ENCODE results near the gene UGT2B28.
"Not testable (repeated sequence)": the region's sequence is repeated elsewhere in the genome, so short reads cannot be mapped to it uniquely, and the experiment has no call there.

Gene UGT2B28

GRCh38 chr4:69317669-69318298 is 37.5 kb downstream of the UGT2B28 start:
- H3K4me1 ChIP-seq (ENCODE audit: control insufficient read depth, insufficient read depth, low read length); H3K36me3 ChIP-seq (ENCODE audit: control insufficient read depth in 2 of 2, insufficient read depth in 1 of 2, low read length in 2 of 2); H3K4me3 ChIP-seq (ENCODE audit: low read depth, low read length); POLR2A ChIA-PET; H3K27ac ChIP-seq (ENCODE audit: extremely low read depth, low read depth, low read length); H3K9me3 ChIP-seq (ENCODE audit: control insufficient read depth, insufficient read depth, low read depth, low read length): not testable (repeated sequence)
- CTCF ChIA-PET: interaction anchor here (0.6 to 1.5 kb wide), 13 partner anchors 152 to 1275 kb away, joined by 3 to 9 read pairs (median 4); no protein-coding TSS in a partner anchor
- TF ChIP-seq ZNF654 (tag by site-specific recombination; IDR thresholded peaks at IDR 0.05; ENCODE audit: low read depth): peak; percentile 45

- Histone ChIP-seq H3K4me3 (ENCODE audit: low read depth, low read length) (no peak overlapping the region), H3K36me3 (ENCODE audit: control insufficient read depth in 2 of 2, insufficient read depth in 1 of 2, low read length in 2 of 2) (no peaks in the 10 kb centered on the region), H3K9me3 (ENCODE audit: control insufficient read depth, insufficient read depth, low read depth, low read length) (no peaks in the 10 kb centered on the region), H3K4me1 (ENCODE audit: control insufficient read depth, insufficient read depth, low read length) (no peaks in the 10 kb centered on the region), H3K27ac (ENCODE audit: extremely low read depth, low read depth, low read length) (no peak overlapping the region)
- TF ChIP-seq ZEB2 (tag by site-specific recombination; IDR thresholded peaks at IDR 0.05) (no peak), KLF10 (tag by site-specific recombination; IDR thresholded peaks at IDR 0.05) (no peak)
- POLR2A ChIA-PET: no interaction called here
- CTCF ChIA-PET: no interaction called here
Observed at GRCh38 chr4:69321153-69321729, 41.0 kb downstream of the UGT2B28 start.

GRCh38 chr4:69322055-69322454 is 41.8 kb downstream of the UGT2B28 start:
- POLR2A ChIA-PET: no interaction called here
- no peaks in the 10 kb centered on the region for H3K36me3 ChIP-seq (ENCODE audit: control insufficient read depth in 2 of 2, insufficient read depth in 1 of 2, low read length in 2 of 2)
- H3K9me3 ChIP-seq (ENCODE audit: control insufficient read depth, insufficient read depth, low read depth, low read length): no peaks in the 10 kb centered on the region

More at GRCh38 chr4:69322055-69322454, 41.8 kb downstream of the UGT2B28 start:
- CTCF ChIA-PET: no interaction called here
- Histone ChIP-seq H3K4me1 (ENCODE audit: control insufficient read depth, insufficient read depth, low read length) (no peaks in the 10 kb centered on the region), H3K27ac (ENCODE audit: extremely low read depth, low read depth, low read length) (no peak overlapping the region), H3K4me3 (ENCODE audit: low read depth, low read length) (no peak overlapping the region)
- no peak for TF ChIP-seq OVOL3 (tag by site-specific recombination; IDR thresholded peaks at IDR 0.05)
- TF ChIP-seq ZNF561 (tag by site-specific recombination; IDR thresholded peaks at IDR 0.05; ENCODE audit: borderline replicate concordance): no peak
- no peak for TF ChIP-seq MEIS1 (CRISPR knock-in tag; IDR thresholded peaks at IDR 0.05; ENCODE audit: borderline replicate concordance)
- TF ChIP-seq ZNF175 (tag by site-specific recombination; IDR thresholded peaks at IDR 0.05): no peak
- TF ChIP-seq ZBTB20 (tag by site-specific recombination; IDR thresholded peaks at IDR 0.05): no peak
- no peak for TF ChIP-seq ZNF510 (tag by site-specific recombination; IDR thresholded peaks at IDR 0.05; ENCODE audit: insufficient replicate concordance)
- TF ChIP-seq GFI1B (tag by site-specific recombination; IDR thresholded peaks at IDR 0.05): no peak
- no peak for TF ChIP-seq PRDM2 (tag by site-specific recombination; IDR thresholded peaks at IDR 0.05; ENCODE audit: borderline replicate concordance)
- TF ChIP-seq YY2 (tag by site-specific recombination; IDR thresholded peaks at IDR 0.05): no peak
- TF ChIP-seq ZNF280D (tag by site-specific recombination; IDR thresholded peaks at IDR 0.05): no peak
- TF ChIP-seq ZNF548 (tag by site-specific recombination; IDR thresholded peaks at IDR 0.05): no peak
- TF ChIP-seq ZNF140 (tag by site-specific recombination; IDR thresholded peaks at IDR 0.05): no peak

All from HEK293 (cell line).